SK-N-SH treated with all-trans-retinoic acid at 6 μM for 48 hours (cell line): Measurements from ENCODE around the gene THUMPD2.

ENCODE experiments used
- ATAC-seq: fragments of 200-7000 bp; cut with Tn5 transposase; 3 replicates; pipeline ENCODE4 v1.9.1; 2020; ENCODE audit warnings: mild to moderate bottlenecking, moderate library complexity
- ARNTL ChIP-seq: fragments of 450-650 bp; formaldehyde crosslinking; IDR thresholded peaks from 2 replicates; pipeline ENCODE4 v1.5.0; 2020; ENCODE audit warnings: low read depth, mild to moderate bottlenecking, moderate library complexity, borderline replicate concordance
- BACH2 ChIP-seq: fragments of 250-450 bp; sonication (Bioruptor Pico); IDR thresholded peaks from 2 replicates; pipeline ENCODE4 v1.9.0; 2021; ENCODE audit warnings: mild to moderate bottlenecking, borderline replicate concordance
- ESRRG ChIP-seq: fragments of 250-450 bp; sonication (Bioruptor Pico); IDR thresholded peaks from 2 replicates; pipeline ENCODE4 v1.6.1; 2021; ENCODE audit warnings: mild to moderate bottlenecking
- GLIS3 ChIP-seq: fragments of 250-450 bp; sonication (Bioruptor Pico); IDR thresholded peaks from 2 replicates; pipeline ENCODE4 v1.5.0; 2020; ENCODE audit warnings: mild to moderate bottlenecking, moderate library complexity
- ISL1 ChIP-seq: fragments of 250-450 bp; sonication (Bioruptor Pico); IDR thresholded peaks from 2 replicates; pipeline ENCODE4 v2.1.2; 2022; ENCODE audit warnings: mild to moderate bottlenecking, moderate library complexity
- OSR1 ChIP-seq: fragments of 250-450 bp; sonication (Bioruptor Pico); IDR thresholded peaks from 2 replicates; pipeline ENCODE4 v1.8.0; 2022; ENCODE audit warnings: moderate library complexity, mild to moderate bottlenecking, inconsistent platforms
- RARB ChIP-seq: fragments of 250-450 bp; sonication (Bioruptor Pico); IDR thresholded peaks from 2 replicates; pipeline ENCODE4 v1.8.0; 2021; ENCODE audit warnings: mild to moderate bottlenecking, moderate library complexity
- SNAI2 ChIP-seq: fragments of 250-450 bp; sonication (Bioruptor Pico); IDR thresholded peaks from 2 replicates; pipeline ENCODE4 v1.5.0; 2020; ENCODE audit warnings: mild to moderate bottlenecking, moderate library complexity
- TCF4 ChIP-seq: fragments of 250-450 bp; sonication (Bioruptor Pico); IDR thresholded peaks from 2 replicates; pipeline ENCODE4 v1.8.0; 2021; ENCODE audit warnings: mild to moderate bottlenecking, moderate library complexity, borderline replicate concordance
- TOX ChIP-seq: fragments of 250-450 bp; sonication (Bioruptor Pico); IDR thresholded peaks from 2 replicates; pipeline ENCODE4 v1.8.0; 2021; ENCODE audit warnings: mild to moderate bottlenecking, moderate library complexity, borderline replicate concordance
- ZC3H10 ChIP-seq: fragments of 250-450 bp; sonication (Bioruptor Pico); IDR thresholded peaks from 2 replicates; pipeline ENCODE4 v1.5.1; 2021; ENCODE audit warnings: mild to moderate bottlenecking, moderate library complexity
- ZFP3 ChIP-seq: fragments of 250-450 bp; sonication (Bioruptor Pico); IDR thresholded peaks from 2 replicates; pipeline ENCODE4 v1.5.0; 2020; ENCODE audit warnings: mild to moderate bottlenecking, moderate library complexity
- ZFP30 ChIP-seq: fragments of 450-650 bp; formaldehyde crosslinking; IDR thresholded peaks from 2 replicates; pipeline ENCODE4 v1.5.0; 2022; ENCODE audit warnings: mild to moderate bottlenecking, moderate library complexity
- ZNF565 ChIP-seq: fragments of 450-650 bp; formaldehyde crosslinking; conservative IDR thresholded peaks from 2 replicates; pipeline ENCODE4 v1.5.0; 2020; ENCODE audit warnings: low read depth, mild to moderate bottlenecking, moderate library complexity
- ZNF70 ChIP-seq: fragments of 450-650 bp; formaldehyde crosslinking; IDR thresholded peaks from 2 replicates; pipeline ENCODE4 v1.5.0; 2020; ENCODE audit warnings: mild to moderate bottlenecking, moderate library complexity
- ZNF8 ChIP-seq: fragments of 450-650 bp; formaldehyde crosslinking; IDR thresholded peaks from 2 replicates; pipeline ENCODE4 v1.5.0; 2020; ENCODE audit warnings: mild to moderate bottlenecking, moderate library complexity
- TF ChIP-seq, protein P1 (sequence below): fragments of 250-450 bp; sonication (Bioruptor Pico); IDR thresholded peaks from 2 replicates; pipeline ENCODE4 v1.5.0; 2020; ENCODE audit warnings: mild to moderate bottlenecking, moderate library complexity
- TF ChIP-seq, protein P2 (sequence below): fragments of 250-450 bp; sonication (Bioruptor Pico); IDR thresholded peaks from 2 replicates; pipeline ENCODE4 v1.5.1; 2020; ENCODE audit warnings: low read depth, mild to moderate bottlenecking, moderate library complexity
- TF ChIP-seq, protein P3 (sequence below): fragments of 250-450 bp; sonication (Bioruptor Pico); IDR thresholded peaks from 2 replicates; pipeline ENCODE4 v1.8.0; 2020; ENCODE audit warnings: mild to moderate bottlenecking, moderate library complexity, borderline replicate concordance
- TF ChIP-seq, protein P4 (sequence below): fragments of 250-450 bp; sonication (Bioruptor Pico); IDR thresholded peaks from 2 replicates; pipeline ENCODE4 v1.5.1; 2021; ENCODE audit warnings: mild to moderate bottlenecking, moderate library complexity
- TF ChIP-seq, protein P5 (sequence below): fragments of 250-450 bp; sonication (Bioruptor Pico); IDR thresholded peaks from 2 replicates; pipeline ENCODE4 v1.8.0; 2021; ENCODE audit warnings: low read depth, mild to moderate bottlenecking, moderate library complexity, borderline replicate concordance

Gene THUMPD2

DNA sequence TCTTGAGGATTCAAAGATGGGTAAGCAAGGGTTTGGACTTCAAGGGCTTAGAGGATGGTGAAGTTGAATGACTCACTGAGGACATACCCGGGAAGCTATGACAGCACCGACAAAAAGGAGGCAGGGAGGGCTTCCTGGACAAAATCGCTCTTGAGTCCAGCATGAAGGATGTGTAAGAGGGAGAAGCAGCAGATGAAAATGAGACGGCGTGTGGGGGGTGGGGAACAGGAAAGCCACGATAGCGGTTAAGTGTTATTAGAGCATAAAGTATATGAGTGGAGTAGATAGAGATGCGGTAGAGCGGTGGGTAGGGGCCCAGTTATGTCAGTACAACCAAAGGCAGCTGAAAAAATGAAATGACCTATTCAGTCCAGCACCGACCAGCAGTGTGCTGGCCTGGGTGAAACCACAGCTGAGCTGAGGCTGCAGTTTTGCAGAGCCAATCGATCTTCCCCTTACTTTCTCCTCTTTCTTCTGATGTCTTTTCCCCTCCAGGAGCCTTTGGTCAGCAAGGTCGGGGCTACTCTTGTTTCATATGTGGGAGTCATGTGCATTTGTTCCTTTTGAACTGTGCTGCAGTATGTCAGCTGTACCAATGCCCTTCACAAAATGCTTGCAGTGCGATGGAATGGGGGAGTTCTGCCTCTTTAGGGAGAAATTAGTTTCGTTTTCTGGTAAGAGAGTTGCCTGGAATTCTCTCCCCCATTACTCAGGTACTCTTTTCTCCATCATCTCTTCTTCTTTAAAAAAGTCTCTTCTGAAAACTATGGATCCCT is 2.0 kb upstream of the THUMPD2 start:
- no peak for ATAC-seq
- TF ChIP-seq ZFP3 = no peak
- no peak for TF ChIP-seq ISL1
- no peak for TF ChIP-seq ZC3H10 (CRISPR knock-in tag)
- no peak for TF ChIP-seq TOX (CRISPR knock-in tag)
- TF ChIP-seq, protein P1, sequence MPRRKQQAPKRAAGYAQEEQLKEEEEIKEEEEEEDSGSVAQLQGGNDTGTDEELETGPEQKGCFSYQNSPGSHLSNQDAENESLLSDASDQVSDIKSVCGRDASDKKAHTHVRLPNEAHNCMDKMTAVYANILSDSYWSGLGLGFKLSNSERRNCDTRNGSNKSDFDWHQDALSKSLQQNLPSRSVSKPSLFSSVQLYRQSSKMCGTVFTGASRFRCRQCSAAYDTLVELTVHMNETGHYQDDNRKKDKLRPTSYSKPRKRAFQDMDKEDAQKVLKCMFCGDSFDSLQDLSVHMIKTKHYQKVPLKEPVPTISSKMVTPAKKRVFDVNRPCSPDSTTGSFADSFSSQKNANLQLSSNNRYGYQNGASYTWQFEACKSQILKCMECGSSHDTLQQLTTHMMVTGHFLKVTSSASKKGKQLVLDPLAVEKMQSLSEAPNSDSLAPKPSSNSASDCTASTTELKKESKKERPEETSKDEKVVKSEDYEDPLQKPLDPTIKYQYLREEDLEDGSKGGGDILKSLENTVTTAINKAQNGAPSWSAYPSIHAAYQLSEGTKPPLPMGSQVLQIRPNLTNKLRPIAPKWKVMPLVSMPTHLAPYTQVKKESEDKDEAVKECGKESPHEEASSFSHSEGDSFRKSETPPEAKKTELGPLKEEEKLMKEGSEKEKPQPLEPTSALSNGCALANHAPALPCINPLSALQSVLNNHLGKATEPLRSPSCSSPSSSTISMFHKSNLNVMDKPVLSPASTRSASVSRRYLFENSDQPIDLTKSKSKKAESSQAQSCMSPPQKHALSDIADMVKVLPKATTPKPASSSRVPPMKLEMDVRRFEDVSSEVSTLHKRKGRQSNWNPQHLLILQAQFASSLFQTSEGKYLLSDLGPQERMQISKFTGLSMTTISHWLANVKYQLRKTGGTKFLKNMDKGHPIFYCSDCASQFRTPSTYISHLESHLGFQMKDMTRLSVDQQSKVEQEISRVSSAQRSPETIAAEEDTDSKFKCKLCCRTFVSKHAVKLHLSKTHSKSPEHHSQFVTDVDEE = no peak
- TF ChIP-seq GLIS3 (CRISPR knock-in tag) = no peak
- TF ChIP-seq ZNF8 = no peak
- TF ChIP-seq, protein P2, sequence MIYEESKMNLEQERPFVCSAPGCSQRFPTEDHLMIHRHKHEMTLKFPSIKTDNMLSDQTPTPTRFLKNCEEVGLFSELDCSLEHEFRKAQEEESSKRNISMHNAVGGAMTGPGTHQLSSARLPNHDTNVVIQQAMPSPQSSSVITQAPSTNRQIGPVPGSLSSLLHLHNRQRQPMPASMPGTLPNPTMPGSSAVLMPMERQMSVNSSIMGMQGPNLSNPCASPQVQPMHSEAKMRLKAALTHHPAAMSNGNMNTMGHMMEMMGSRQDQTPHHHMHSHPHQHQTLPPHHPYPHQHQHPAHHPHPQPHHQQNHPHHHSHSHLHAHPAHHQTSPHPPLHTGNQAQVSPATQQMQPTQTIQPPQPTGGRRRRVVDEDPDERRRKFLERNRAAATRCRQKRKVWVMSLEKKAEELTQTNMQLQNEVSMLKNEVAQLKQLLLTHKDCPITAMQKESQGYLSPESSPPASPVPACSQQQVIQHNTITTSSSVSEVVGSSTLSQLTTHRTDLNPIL = no peak

DNA sequence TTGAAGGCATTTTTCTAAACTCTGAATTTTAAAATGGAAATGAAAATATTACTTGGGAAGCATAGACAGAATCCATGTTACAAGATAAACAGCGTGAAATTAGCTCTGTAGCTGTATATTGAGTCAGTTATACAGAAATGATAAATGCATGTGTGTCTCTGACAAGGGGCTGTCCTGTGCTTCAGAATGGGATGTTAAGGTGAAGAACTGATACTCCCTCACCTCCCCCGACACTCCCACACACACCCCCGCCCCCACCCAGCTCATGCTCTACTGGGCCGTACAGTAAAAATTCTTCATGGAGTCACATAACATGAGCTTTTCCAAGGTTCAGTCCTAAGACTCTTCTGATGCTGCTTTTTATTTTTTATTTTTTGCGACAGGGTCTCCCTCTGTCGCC is 869 bp upstream of the THUMPD2 start:
- no peak for ATAC-seq

DNA sequence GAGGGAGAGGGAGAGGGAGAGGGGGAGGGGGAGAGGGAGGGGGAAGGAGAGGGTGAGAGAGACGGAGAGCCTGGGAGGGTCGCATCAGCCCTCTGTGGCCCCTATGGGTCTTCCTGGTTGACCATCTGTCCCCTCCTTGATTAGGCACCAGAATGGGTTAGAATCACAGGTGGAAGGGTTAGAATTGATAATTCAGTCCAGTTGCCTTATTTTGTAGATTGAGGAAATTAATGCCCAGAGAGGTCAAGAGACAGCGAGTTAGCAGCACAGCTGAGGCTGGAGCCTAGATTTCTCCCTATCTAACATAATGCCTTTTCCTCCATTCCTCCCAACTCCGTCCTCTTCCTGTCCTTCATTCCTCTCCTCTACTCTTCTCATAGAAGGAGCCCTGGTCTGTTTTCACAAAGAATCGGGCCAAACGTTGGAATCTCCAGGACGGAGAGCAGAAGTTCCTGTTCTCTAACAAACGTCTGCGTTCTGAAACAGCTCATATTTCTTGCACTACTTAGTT is 338 bp upstream of the THUMPD2 start:
- no peak for ATAC-seq
- TF ChIP-seq, protein P3, sequence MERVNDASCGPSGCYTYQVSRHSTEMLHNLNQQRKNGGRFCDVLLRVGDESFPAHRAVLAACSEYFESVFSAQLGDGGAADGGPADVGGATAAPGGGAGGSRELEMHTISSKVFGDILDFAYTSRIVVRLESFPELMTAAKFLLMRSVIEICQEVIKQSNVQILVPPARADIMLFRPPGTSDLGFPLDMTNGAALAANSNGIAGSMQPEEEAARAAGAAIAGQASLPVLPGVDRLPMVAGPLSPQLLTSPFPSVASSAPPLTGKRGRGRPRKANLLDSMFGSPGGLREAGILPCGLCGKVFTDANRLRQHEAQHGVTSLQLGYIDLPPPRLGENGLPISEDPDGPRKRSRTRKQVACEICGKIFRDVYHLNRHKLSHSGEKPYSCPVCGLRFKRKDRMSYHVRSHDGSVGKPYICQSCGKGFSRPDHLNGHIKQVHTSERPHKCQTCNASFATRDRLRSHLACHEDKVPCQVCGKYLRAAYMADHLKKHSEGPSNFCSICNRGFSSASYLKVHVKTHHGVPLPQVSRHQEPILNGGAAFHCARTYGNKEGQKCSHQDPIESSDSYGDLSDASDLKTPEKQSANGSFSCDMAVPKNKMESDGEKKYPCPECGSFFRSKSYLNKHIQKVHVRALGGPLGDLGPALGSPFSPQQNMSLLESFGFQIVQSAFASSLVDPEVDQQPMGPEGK = no peak
- TF ChIP-seq ARNTL (no peak), ZNF70 (CRISPR knock-in tag) (no peak), ISL1 (no peak), GLIS3 (CRISPR knock-in tag) (no peak)
- TF ChIP-seq, protein P4, sequence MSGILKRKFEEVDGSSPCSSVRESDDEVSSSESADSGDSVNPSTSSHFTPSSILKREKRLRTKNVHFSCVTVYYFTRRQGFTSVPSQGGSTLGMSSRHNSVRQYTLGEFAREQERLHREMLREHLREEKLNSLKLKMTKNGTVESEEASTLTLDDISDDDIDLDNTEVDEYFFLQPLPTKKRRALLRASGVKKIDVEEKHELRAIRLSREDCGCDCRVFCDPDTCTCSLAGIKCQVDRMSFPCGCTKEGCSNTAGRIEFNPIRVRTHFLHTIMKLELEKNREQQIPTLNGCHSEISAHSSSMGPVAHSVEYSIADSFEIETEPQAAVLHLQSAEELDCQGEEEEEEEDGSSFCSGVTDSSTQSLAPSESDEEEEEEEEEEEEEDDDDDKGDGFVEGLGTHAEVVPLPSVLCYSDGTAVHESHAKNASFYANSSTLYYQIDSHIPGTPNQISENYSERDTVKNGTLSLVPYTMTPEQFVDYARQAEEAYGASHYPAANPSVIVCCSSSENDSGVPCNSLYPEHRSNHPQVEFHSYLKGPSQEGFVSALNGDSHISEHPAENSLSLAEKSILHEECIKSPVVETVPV = no peak
- TF ChIP-seq, protein P2 = no peak

More for the DNA sequence above, 869 bp upstream of the THUMPD2 start:
- TF ChIP-seq SNAI2 (CRISPR knock-in tag) (no peak), ZNF70 (CRISPR knock-in tag) (no peak), ZNF8 (no peak), ZNF565 (CRISPR knock-in tag) (no peak), TCF4 (no peak), GLIS3 (CRISPR knock-in tag) (no peak), ARNTL (no peak), ISL1 (no peak), ZC3H10 (CRISPR knock-in tag) (no peak), ZFP30 (CRISPR knock-in tag) (no peak), TOX (CRISPR knock-in tag) (no peak), OSR1 (CRISPR knock-in tag) (no peak), ESRRG (no peak), RARB (CRISPR knock-in tag) (no peak), BACH2 (no peak)
- TF ChIP-seq, protein P1 = no peak
- TF ChIP-seq, protein P5, sequence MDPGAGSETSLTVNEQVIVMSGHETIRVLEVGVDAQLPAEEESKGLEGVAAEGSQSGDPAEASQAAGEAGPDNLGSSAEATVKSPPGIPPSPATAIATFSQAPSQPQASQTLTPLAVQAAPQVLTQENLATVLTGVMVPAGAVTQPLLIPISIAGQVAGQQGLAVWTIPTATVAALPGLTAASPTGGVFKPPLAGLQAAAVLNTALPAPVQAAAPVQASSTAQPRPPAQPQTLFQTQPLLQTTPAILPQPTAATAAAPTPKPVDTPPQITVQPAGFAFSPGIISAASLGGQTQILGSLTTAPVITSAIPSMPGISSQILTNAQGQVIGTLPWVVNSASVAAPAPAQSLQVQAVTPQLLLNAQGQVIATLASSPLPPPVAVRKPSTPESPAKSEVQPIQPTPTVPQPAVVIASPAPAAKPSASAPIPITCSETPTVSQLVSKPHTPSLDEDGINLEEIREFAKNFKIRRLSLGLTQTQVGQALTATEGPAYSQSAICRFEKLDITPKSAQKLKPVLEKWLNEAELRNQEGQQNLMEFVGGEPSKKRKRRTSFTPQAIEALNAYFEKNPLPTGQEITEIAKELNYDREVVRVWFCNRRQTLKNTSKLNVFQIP (CRISPR knock-in tag) = no peak
- TF ChIP-seq, all 23 proteins: peak for 0
